Measurements from ENCODE around the gene NPR3. TPM values are rescaled to one million over a fixed set of nuclear protein-coding genes. Genes with fewer than 3 reads are reported as not detected.

NPR3 gene
- total and polyA plus RNA-seq, 2 donors (not counting 1 experiment from before 2014, with no cell fraction given) = 14.9 to 87.3 TPM

GRCh38 chr5:32765266-32765665 is 54.1 kb downstream of the NPR3 start:
- H3K9ac ChIP-seq (ENCODE audit: insufficient read depth, low read length) = no peak overlapping the region
- no peak overlapping the region for H2AFZ ChIP-seq (ENCODE audit: low read length)
- no peaks in the 10 kb centered on the region for H3K9me3 ChIP-seq (ENCODE audit: control insufficient read depth, insufficient read depth, low read depth, low read length)
- no peaks in the 10 kb centered on the region for H4K20me1 ChIP-seq (ENCODE audit: control insufficient read depth, extremely low read depth, insufficient read depth, low read length)
- no peak overlapping the region for H3K4me2 ChIP-seq (ENCODE audit: extremely low read depth, insufficient read depth, low read length)
- no peak overlapping the region for H3K27ac ChIP-seq (ENCODE audit: insufficient read depth, low read length)
- TF ChIP-seq, protein P1, sequence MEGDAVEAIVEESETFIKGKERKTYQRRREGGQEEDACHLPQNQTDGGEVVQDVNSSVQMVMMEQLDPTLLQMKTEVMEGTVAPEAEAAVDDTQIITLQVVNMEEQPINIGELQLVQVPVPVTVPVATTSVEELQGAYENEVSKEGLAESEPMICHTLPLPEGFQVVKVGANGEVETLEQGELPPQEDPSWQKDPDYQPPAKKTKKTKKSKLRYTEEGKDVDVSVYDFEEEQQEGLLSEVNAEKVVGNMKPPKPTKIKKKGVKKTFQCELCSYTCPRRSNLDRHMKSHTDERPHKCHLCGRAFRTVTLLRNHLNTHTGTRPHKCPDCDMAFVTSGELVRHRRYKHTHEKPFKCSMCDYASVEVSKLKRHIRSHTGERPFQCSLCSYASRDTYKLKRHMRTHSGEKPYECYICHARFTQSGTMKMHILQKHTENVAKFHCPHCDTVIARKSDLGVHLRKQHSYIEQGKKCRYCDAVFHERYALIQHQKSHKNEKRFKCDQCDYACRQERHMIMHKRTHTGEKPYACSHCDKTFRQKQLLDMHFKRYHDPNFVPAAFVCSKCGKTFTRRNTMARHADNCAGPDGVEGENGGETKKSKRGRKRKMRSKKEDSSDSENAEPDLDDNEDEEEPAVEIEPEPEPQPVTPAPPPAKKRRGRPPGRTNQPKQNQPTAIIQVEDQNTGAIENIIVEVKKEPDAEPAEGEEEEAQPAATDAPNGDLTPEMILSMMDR (conservative IDR thresholded peaks at IDR 0.05 in 1 of 2, IDR thresholded peaks at IDR 0.05 in 1 of 2; ENCODE audit: low read depth in 1 of 2, low read length in 2 of 2) = no peak
- TF ChIP-seq EZH2 (IDR thresholded peaks at IDR 0.05; ENCODE audit: low read length, missing control alignments) = no peak
- no peak overlapping the region for H3K4me3 ChIP-seq (replicated peaks in 1 of 4; ENCODE audit: control extremely low read depth in 1 of 4, insufficient read depth in 1 of 4, low read depth in 3 of 4, low read length in 4 of 4)
- no peak for DNase-seq (ENCODE audit: low read depth in 2 of 2)
- peaks cover 16% of the 10 kb centered on the region for H3K4me1 ChIP-seq (ENCODE audit: control insufficient read depth, extremely low read depth, insufficient read depth, low read length)
- no peaks in the 10 kb centered on the region for H3K27me3 ChIP-seq (ENCODE audit: control insufficient read depth, insufficient read depth, low read length)
- no peaks in the 10 kb centered on the region for H3K36me3 ChIP-seq (ENCODE audit: control insufficient read depth, insufficient read depth, low read length)
- H3K79me2 ChIP-seq (ENCODE audit: control insufficient read depth, insufficient read depth, low read length) = no peaks in the 10 kb centered on the region

DNA sequence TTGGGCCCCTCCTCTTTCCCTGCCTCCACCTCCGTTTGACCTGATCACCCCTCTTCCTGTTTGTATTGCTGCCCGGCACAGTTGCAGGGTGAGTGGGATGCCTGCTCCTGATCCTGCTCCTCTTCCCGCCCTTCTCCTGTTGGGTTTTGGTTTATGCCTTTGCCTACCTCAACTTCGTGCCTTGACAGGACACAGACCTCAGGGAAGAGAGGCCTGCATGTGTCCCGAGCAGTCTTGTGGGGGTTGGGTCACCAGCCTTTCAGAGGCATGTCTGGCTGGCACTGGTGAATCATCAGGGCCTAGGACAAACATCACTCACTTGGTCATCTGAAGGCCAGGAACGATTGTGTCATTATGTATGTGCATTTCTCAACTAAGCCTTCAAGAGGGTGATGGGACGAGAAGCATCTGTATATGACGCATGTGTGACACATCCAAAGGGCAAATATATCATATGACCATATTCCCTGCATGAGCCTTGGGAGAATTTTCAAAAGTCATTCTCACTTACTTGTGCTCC is 56.9 kb downstream of the NPR3 start:
- H3K36me3 ChIP-seq (ENCODE audit: control insufficient read depth, insufficient read depth, low read length) = no peaks in the 10 kb centered on the region
- no peak overlapping the region for H3K4me3 ChIP-seq (replicated peaks in 1 of 4; ENCODE audit: control extremely low read depth in 1 of 4, insufficient read depth in 1 of 4, low read depth in 3 of 4, low read length in 4 of 4)
- H3K27me3 ChIP-seq (ENCODE audit: control insufficient read depth, insufficient read depth, low read length) = no peaks in the 10 kb centered on the region
- H3K27ac ChIP-seq (ENCODE audit: insufficient read depth, low read length) = peak overlapping the region; percentile 91
- DNase-seq (ENCODE audit: low read depth in 2 of 2) = peak; percentile 86 to 99
- TF ChIP-seq EZH2 (IDR thresholded peaks at IDR 0.05; ENCODE audit: low read length, missing control alignments) = no peak
- H3K9me3 ChIP-seq (ENCODE audit: control insufficient read depth, insufficient read depth, low read depth, low read length) = no peaks in the 10 kb centered on the region
- H4K20me1 ChIP-seq (ENCODE audit: control insufficient read depth, extremely low read depth, insufficient read depth, low read length) = no peaks in the 10 kb centered on the region
- H2AFZ ChIP-seq (ENCODE audit: low read length) = no peak overlapping the region
- H3K4me1 ChIP-seq (ENCODE audit: control insufficient read depth, extremely low read depth, insufficient read depth, low read length) = peaks cover 14% of the 10 kb centered on the region
- no peak overlapping the region for H3K9ac ChIP-seq (ENCODE audit: insufficient read depth, low read length)
- H3K79me2 ChIP-seq (ENCODE audit: control insufficient read depth, insufficient read depth, low read length) = no peaks in the 10 kb centered on the region
- peak overlapping the region; percentile 32 for H3K4me2 ChIP-seq (ENCODE audit: extremely low read depth, insufficient read depth, low read length)

- H4K20me1 ChIP-seq (ENCODE audit: control insufficient read depth, extremely low read depth, insufficient read depth, low read length) = no peaks in the 10 kb centered on the region
- TF ChIP-seq EZH2 (IDR thresholded peaks at IDR 0.05; ENCODE audit: low read length, missing control alignments) = no peak
- TF ChIP-seq, protein P1 (conservative IDR thresholded peaks at IDR 0.05 in 1 of 2, IDR thresholded peaks at IDR 0.05 in 1 of 2; ENCODE audit: low read depth in 1 of 2, low read length in 2 of 2) = no peak
- no peaks in the 10 kb centered on the region for H3K9me3 ChIP-seq (ENCODE audit: control insufficient read depth, insufficient read depth, low read depth, low read length)
- no peak for DNase-seq (ENCODE audit: low read depth in 2 of 2)
- H2AFZ ChIP-seq (ENCODE audit: low read length) = no peak overlapping the region
- no peak overlapping the region for H3K9ac ChIP-seq (ENCODE audit: insufficient read depth, low read length)
- no peaks in the 10 kb centered on the region for H3K27me3 ChIP-seq (ENCODE audit: control insufficient read depth, insufficient read depth, low read length)
- H3K4me2 ChIP-seq (ENCODE audit: extremely low read depth, insufficient read depth, low read length) = no peak overlapping the region
- H3K27ac ChIP-seq (ENCODE audit: insufficient read depth, low read length) = no peak overlapping the region
- no peaks in the 10 kb centered on the region for H3K36me3 ChIP-seq (ENCODE audit: control insufficient read depth, insufficient read depth, low read length)
- no peak overlapping the region for H3K4me3 ChIP-seq (replicated peaks in 1 of 4; ENCODE audit: control extremely low read depth in 1 of 4, insufficient read depth in 1 of 4, low read depth in 3 of 4, low read length in 4 of 4)
- H3K79me2 ChIP-seq (ENCODE audit: control insufficient read depth, insufficient read depth, low read length) = no peaks in the 10 kb centered on the region
- H3K4me1 ChIP-seq (ENCODE audit: control insufficient read depth, extremely low read depth, insufficient read depth, low read length) = peaks cover 14% of the 10 kb centered on the region
Observed at GRCh38 chr5:32769711-32770110, 58.6 kb downstream of the NPR3 start.

Measured in fibroblast of lung (primary cell).